ENCODE results near the gene KLHDC8A.

Gene KLHDC8A

GRCh38 chr1:205353191-205353590 lies 3.5 kb downstream of the KLHDC8A start:
- peaks cover 4% of the 10 kb centered on the region; the same call in 1 of the 2 replicates for H3K27me3 ChIP-seq (replicated peaks; ENCODE audit: control insufficient read depth, insufficient read depth, low read length)
- H3K4me3 ChIP-seq (replicated peaks; ENCODE audit: low read depth, low read length) = no peak overlapping the region
- no peak for TF ChIP-seq CTCF (IDR thresholded peaks at IDR 0.05; ENCODE audit: insufficient read depth, low read length, poor library complexity, severe bottlenecking)
- no peak for DNase-seq (ENCODE audit: extremely low read depth, insufficient read length)
- H3K36me3 ChIP-seq (ENCODE audit: control insufficient read depth, insufficient read depth, low read length) = no peaks in the 10 kb centered on the region

- no peak for DNase-seq (ENCODE audit: extremely low read depth, insufficient read length)
- H3K36me3 ChIP-seq (ENCODE audit: control insufficient read depth, insufficient read depth, low read length) = no peaks in the 10 kb centered on the region
- H3K4me3 ChIP-seq (replicated peaks; ENCODE audit: low read depth, low read length) = no peak overlapping the region
- H3K27me3 ChIP-seq (replicated peaks; ENCODE audit: control insufficient read depth, insufficient read depth, low read length) = peaks cover 4% of the 10 kb centered on the region; the same call in 1 of the 2 replicates
- no peak for TF ChIP-seq CTCF (IDR thresholded peaks at IDR 0.05; ENCODE audit: insufficient read depth, low read length, poor library complexity, severe bottlenecking)
Observed at GRCh38 chr1:205351984-205352713, 4.6 kb downstream of the KLHDC8A start.

GRCh38 chr1:205350691-205351141 lies 6.0 kb downstream of the KLHDC8A start:
- Histone ChIP-seq H3K4me3 (replicated peaks; ENCODE audit: low read depth, low read length) (no peak overlapping the region), H3K36me3 (ENCODE audit: control insufficient read depth, insufficient read depth, low read length) (no peaks in the 10 kb centered on the region), H3K27me3 (replicated peaks; ENCODE audit: control insufficient read depth, insufficient read depth, low read length) (peaks cover 4% of the 10 kb centered on the region; the same call in 1 of the 2 replicates)
- DNase-seq (ENCODE audit: extremely low read depth, insufficient read length) = no peak
- no peak for TF ChIP-seq CTCF (IDR thresholded peaks at IDR 0.05; ENCODE audit: insufficient read depth, low read length, poor library complexity, severe bottlenecking)

- DNase-seq (ENCODE audit: extremely low read depth, insufficient read length) = no peak
- peaks cover 3% of the 10 kb centered on the region; the same call in 1 of the 2 replicates for H3K27me3 ChIP-seq (replicated peaks; ENCODE audit: control insufficient read depth, insufficient read depth, low read length)
- no peak overlapping the region for H3K4me3 ChIP-seq (replicated peaks; ENCODE audit: low read depth, low read length)
- no peaks in the 10 kb centered on the region for H3K36me3 ChIP-seq (ENCODE audit: control insufficient read depth, insufficient read depth, low read length)
- no peak for TF ChIP-seq CTCF (IDR thresholded peaks at IDR 0.05; ENCODE audit: insufficient read depth, low read length, poor library complexity, severe bottlenecking)
Observed at GRCh38 chr1:205350124-205350523, 6.6 kb downstream of the KLHDC8A start.

- Histone ChIP-seq H3K27me3 (replicated peaks; ENCODE audit: control insufficient read depth, insufficient read depth, low read length) (peaks cover 2% of the 10 kb centered on the region; the same call in 1 of the 2 replicates), H3K4me3 (replicated peaks; ENCODE audit: low read depth, low read length) (no peak overlapping the region), H3K36me3 (ENCODE audit: control insufficient read depth, insufficient read depth, low read length) (no peaks in the 10 kb centered on the region)
- TF ChIP-seq CTCF (IDR thresholded peaks at IDR 0.05; ENCODE audit: insufficient read depth, low read length, poor library complexity, severe bottlenecking) = no peak
- no peak for DNase-seq (ENCODE audit: extremely low read depth, insufficient read length)
Observed at GRCh38 chr1:205348554-205349487, 7.9 kb downstream of the KLHDC8A start.
